Neuronal stem cell (in vitro differentiated cells): Measurements from ENCODE around the gene CCDC102B.

ENCODE experiments used
- DNase-seq: peaks from one replicate; pipeline ENCODE4 v3.0.0-alpha.2; 2013; ENCODE audit warnings: low spot score
- H2AFZ ChIP-seq: one replicate; pipeline ENCODE4 v1.6.1; 2013; ENCODE audit warnings: mild to moderate bottlenecking, low read length, inconsistent platforms
- H2AK5ac ChIP-seq: 2 replicates; pipeline ENCODE4 v1.6.1; 2013; ENCODE audit warnings: low read depth, mild to moderate bottlenecking, inconsistent platforms, low read length, moderate library complexity, mixed read lengths
- H2BK120ac ChIP-seq: 2 replicates; pipeline ENCODE4 v1.6.1; 2013; ENCODE audit warnings: low read depth, mild to moderate bottlenecking, inconsistent platforms, low read length, moderate library complexity, mixed read lengths
- H2BK12ac ChIP-seq: one replicate; pipeline ENCODE4 v1.6.1; 2013; ENCODE audit warnings: low read length, inconsistent platforms
- H2BK15ac ChIP-seq: 2 replicates; pipeline ENCODE4 v1.6.1; 2013; ENCODE audit warnings: mild to moderate bottlenecking, low read length, inconsistent platforms, mixed read lengths
- H2BK5ac ChIP-seq: one replicate; pipeline ENCODE4 v1.6.1; 2013; ENCODE audit warnings: inconsistent platforms, mild to moderate bottlenecking, low read length, moderate library complexity
- H3K14ac ChIP-seq: one replicate; pipeline ENCODE4 v1.6.1; 2013; ENCODE audit warnings: low read length, inconsistent platforms
- H3K18ac ChIP-seq: 2 replicates; pipeline ENCODE4 v1.6.1; 2013; ENCODE audit warnings: low read length, inconsistent platforms
- H3K23ac ChIP-seq: 2 replicates; pipeline ENCODE4 v1.6.1; 2013; ENCODE audit warnings: low read depth, mild to moderate bottlenecking, mixed read lengths, low read length, inconsistent platforms; ENCODE audit not compliant: poor library complexity
- H3K27ac ChIP-seq: replicated peaks from 3 replicates; pipeline ENCODE4 v1.5.1; 2013; ENCODE audit warnings: low read length, inconsistent platforms
- H3K27me3 ChIP-seq, 3 experiments: 2 replicates each; pipeline ENCODE4 v1.6.1; 2013; ENCODE audit warnings: low read length in 3 of 3, mild to moderate bottlenecking in 2 of 3, inconsistent platforms in 1 of 3, low read depth in 1 of 3, mixed read lengths in 1 of 3, moderate library complexity in 1 of 3; ENCODE audit not compliant: control insufficient read depth in 3 of 3, insufficient read depth in 3 of 3
- H3K36me3 ChIP-seq, 2 donors: replicated peaks in 1 of 2; 2 replicates each; pipeline ENCODE4 v1.6.1; 2013; ENCODE audit warnings: low read length in 2 of 2; ENCODE audit not compliant: control insufficient read depth in 2 of 2, insufficient read depth in 2 of 2
- H3K4ac ChIP-seq: 2 replicates; pipeline ENCODE4 v1.6.1; 2013; ENCODE audit warnings: inconsistent platforms, mild to moderate bottlenecking, low read length, moderate library complexity
- H3K4me1 ChIP-seq, 2 donors: 1 replicate in 1 of 2; 2 replicates in 1 of 2; pipeline ENCODE4 v1.6.1; 2013; ENCODE audit warnings: low read length in 2 of 2, low read depth in 1 of 2; ENCODE audit not compliant: control insufficient read depth in 2 of 2, insufficient read depth in 1 of 2
- H3K4me2 ChIP-seq: one replicate; pipeline ENCODE4 v1.6.1; 2013; ENCODE audit warnings: mild to moderate bottlenecking, low read length, inconsistent platforms; ENCODE audit not compliant: insufficient read depth, poor library complexity, severe bottlenecking
- H3K4me3 ChIP-seq, 2 donors: 2 replicates each; pipeline ENCODE4 v1.5.1; 2013; ENCODE audit warnings: low read length in 2 of 2, mild to moderate bottlenecking in 2 of 2, inconsistent platforms in 1 of 2, moderate library complexity in 1 of 2
- H3K79me1 ChIP-seq: one replicate; pipeline ENCODE4 v1.6.1; 2013; ENCODE audit warnings: low read depth, mild to moderate bottlenecking, inconsistent platforms, low read length, moderate library complexity
- H3K9ac ChIP-seq: one replicate; pipeline ENCODE4 v1.6.1; 2013; ENCODE audit warnings: mild to moderate bottlenecking, low read depth, low read length, inconsistent platforms; ENCODE audit not compliant: poor library complexity
- H3K9me3 ChIP-seq, 2 donors: replicated peaks in 1 of 2; 2 replicates each; pipeline versions ENCODE3 to v1.6.1; 2013; ENCODE audit warnings: low read length in 2 of 2, mild to moderate bottlenecking in 2 of 2, inconsistent platforms in 1 of 2, low read depth in 1 of 2, mixed read lengths in 1 of 2, moderate library complexity in 1 of 2; ENCODE audit not compliant: control insufficient read depth in 2 of 2, insufficient read depth in 1 of 2
- H4K8ac ChIP-seq: one replicate; pipeline ENCODE4 v1.6.1; 2013; ENCODE audit warnings: low read depth, mild to moderate bottlenecking, inconsistent platforms, low read length, moderate library complexity
- H4K91ac ChIP-seq: one replicate; pipeline ENCODE4 v1.6.1; 2013; ENCODE audit warnings: low read length, low read depth, mild to moderate bottlenecking, inconsistent platforms; ENCODE audit not compliant: poor library complexity
- WGBS, 2 donors: extraction: QIAGEN DNeasy Blood & Tissue Kit; methylation state at CpG; one replicate each; pipeline ENCODE4 v1.1.7; 2013; ENCODE audit warnings: missing lambda C conversion rate in 2 of 2, mixed read lengths in 1 of 2; ENCODE audit not compliant: insufficient read length in 2 of 2, insufficient replicate concordance in 1 of 2; ENCODE audit errors: extremely low coverage in 2 of 2; 5-methylcytosine and 5-hydroxymethylcytosine counted together

CCDC102B gene

DNA sequence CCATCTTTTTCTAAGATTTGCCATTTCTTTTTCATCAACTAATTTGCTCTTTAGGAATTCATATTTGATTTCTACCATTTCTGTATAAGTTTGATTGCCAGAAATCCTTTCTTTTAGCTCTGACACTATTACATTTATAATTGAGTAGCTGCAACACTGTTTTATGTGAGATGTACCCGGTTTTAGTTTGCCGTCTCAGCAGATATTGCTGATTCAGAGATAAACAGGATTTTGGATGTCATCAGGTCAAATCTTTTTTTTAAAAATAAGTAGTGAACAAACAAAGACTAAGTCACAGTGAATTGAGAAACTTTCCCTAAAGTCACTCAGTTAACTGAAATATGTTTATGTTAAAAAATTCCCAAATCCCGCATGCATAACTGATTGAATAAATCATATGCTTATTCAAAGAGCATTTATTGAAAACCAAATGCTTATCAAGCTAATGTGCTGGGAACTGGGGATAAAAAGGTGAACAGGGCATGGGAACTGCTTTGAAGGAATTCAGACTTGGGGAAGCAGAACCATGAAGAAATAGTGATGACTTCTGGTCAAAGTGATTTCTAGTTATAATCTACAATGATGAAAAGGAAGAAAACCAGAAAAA is 19.5 kb upstream of the CCDC102B start:
- Histone ChIP-seq H2BK5ac (no peak overlapping the region), H2BK15ac (no peak overlapping the region), H3K4ac (no peak overlapping the region), H2AK5ac (no peak overlapping the region), H4K8ac (no peak overlapping the region), H3K23ac (no peak overlapping the region), H2AFZ (no peak overlapping the region), H3K79me1 (no peaks in the 10 kb centered on the region), H3K4me2 (no peak overlapping the region), H4K91ac (no peak overlapping the region), H3K9me3 (no peaks in the 10 kb centered on the region), H2BK12ac (no peak overlapping the region), H3K27ac (no peak overlapping the region), H3K27me3 (no peaks in the 10 kb centered on the region), H3K4me1 (no peaks in the 10 kb centered on the region), H3K9ac (no peak overlapping the region), H3K36me3 (no peaks in the 10 kb centered on the region), H2BK120ac (no peak overlapping the region), H3K4me3 (no peak overlapping the region), H3K18ac (no peak overlapping the region), H3K14ac (no peak overlapping the region)
- DNase-seq = no peak
- WGBS, 2 donors = no CpG with 5 or more reads among the region's 3 CpGs

DNA sequence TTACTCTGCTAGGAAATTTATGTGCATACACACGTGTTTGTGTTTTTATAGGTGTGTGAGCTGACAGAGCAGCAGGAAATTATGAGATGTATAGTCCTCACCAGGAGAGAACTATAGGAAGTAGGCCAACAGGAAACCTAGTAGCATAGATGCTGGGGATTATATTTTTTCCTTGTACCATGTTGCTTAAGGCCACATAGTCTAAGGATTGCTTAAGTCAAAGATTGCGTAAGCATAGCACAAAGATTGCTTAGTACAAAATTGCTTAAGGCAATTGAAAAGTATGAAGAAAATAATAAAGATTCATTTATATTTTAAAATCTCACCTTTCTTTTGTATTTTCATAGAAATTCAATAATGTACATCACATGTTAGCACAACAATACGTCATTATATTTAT is 18.7 kb upstream of the CCDC102B start:
- no peaks in the 10 kb centered on the region for H3K9me3 ChIP-seq
- no peaks in the 10 kb centered on the region for H3K4me1 ChIP-seq
- H3K9ac ChIP-seq = no peak overlapping the region
- H3K4ac ChIP-seq = no peak overlapping the region
- no peak overlapping the region for H2BK5ac ChIP-seq
- no peak overlapping the region for H2AK5ac ChIP-seq
- H4K91ac ChIP-seq = no peak overlapping the region
- no peak overlapping the region for H3K4me2 ChIP-seq
- no peak overlapping the region for H3K14ac ChIP-seq
- H2AFZ ChIP-seq = no peak overlapping the region
- H3K18ac ChIP-seq = no peak overlapping the region
- H3K79me1 ChIP-seq = no peaks in the 10 kb centered on the region
- no peak overlapping the region for H3K4me3 ChIP-seq
- H2BK120ac ChIP-seq = no peak overlapping the region
- H3K36me3 ChIP-seq = no peaks in the 10 kb centered on the region
- no peaks in the 10 kb centered on the region for H3K27me3 ChIP-seq
- H3K27ac ChIP-seq = no peak overlapping the region
- no peak overlapping the region for H2BK12ac ChIP-seq
- H2BK15ac ChIP-seq = no peak overlapping the region
- no peak for DNase-seq
- H4K8ac ChIP-seq = no peak overlapping the region
- no peak overlapping the region for H3K23ac ChIP-seq
- WGBS, 2 donors = no CpG with 5 or more reads among the region's 3 CpGs

DNA sequence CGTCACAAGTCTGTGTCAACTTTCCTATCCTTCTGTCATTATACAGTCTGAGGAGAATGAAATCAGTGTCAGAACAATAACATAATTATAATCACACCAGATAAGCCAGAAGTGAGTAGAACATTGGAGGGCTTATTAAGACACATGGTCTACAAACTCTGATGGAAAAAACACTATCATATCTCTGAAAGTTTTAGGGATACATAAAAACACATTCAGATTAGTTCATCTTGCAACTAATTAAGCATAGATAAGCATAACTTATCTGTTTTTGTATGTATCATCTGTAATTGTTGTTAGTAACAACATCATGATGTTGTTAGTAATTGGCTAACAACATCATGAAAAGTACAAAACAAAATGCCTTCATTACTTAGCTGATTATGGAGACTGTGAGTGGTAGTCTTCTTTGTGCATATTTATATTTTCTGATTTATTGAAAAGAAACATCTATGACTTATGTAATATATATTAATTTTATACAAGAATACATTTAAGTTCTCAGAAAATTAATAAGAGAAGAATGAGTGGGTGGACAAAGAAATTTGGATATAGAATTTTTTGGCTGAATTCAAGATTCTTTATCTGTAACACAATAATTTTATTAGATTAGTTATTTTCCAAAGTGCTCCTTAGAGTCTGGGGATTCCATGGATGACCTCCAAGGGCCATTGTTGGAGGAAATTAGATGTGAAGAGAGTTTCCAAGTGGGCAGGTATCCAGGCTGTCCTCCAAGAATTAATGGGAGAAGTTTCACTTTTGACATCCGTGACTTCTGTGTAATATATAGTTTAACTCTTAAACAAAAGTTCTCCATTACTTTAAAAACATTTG is 16.9 kb upstream of the CCDC102B start:
- Histone ChIP-seq H3K4me2 (no peak overlapping the region), H3K4me1 (no peaks in the 10 kb centered on the region), H3K9ac (no peak overlapping the region), H3K27ac (no peak overlapping the region), H2BK120ac (no peak overlapping the region), H2BK5ac (no peak overlapping the region), H3K79me1 (no peaks in the 10 kb centered on the region), H4K8ac (no peak overlapping the region), H3K36me3 (no peaks in the 10 kb centered on the region), H2AFZ (no peak overlapping the region), H3K23ac (no peak overlapping the region), H3K9me3 (no peaks in the 10 kb centered on the region), H2AK5ac (no peak overlapping the region), H2BK15ac (no peak overlapping the region), H2BK12ac (no peak overlapping the region), H3K4me3 (no peak overlapping the region), H3K18ac (no peak overlapping the region), H3K27me3 (no peaks in the 10 kb centered on the region), H4K91ac (no peak overlapping the region), H3K14ac (no peak overlapping the region), H3K4ac (no peak overlapping the region)
- no CpG with 5 or more reads among the region's 2 CpGs for WGBS, 2 donors
- no peak for DNase-seq

DNA sequence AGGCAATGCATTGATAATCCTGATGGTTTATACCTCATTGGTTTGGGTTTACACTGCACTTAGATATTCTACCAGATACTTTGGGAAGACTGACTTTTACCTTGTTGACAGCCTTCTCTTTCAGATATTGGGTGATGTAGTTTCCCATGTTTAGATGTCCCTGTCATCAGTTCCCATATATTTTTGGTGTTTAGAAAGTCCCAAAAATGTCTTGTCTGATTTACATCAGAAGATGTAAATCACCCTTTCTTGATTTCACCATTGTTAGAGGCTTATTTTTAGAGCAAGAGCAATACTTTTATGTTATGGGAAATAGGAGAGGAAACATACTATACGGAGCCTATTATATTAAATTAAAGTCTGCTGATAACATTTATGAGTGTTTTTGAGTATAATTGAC is 14.4 kb upstream of the CCDC102B start:
- Histone ChIP-seq H2AFZ (no peak overlapping the region), H3K36me3 (no peaks in the 10 kb centered on the region), H4K91ac (no peak overlapping the region), H3K4me3 (no peak overlapping the region), H3K4me1 (no peaks in the 10 kb centered on the region), H3K27me3 (no peaks in the 10 kb centered on the region), H3K4ac (no peak overlapping the region), H3K18ac (no peak overlapping the region), H2BK5ac (no peak overlapping the region), H3K79me1 (no peaks in the 10 kb centered on the region), H3K9me3 (no peaks in the 10 kb centered on the region), H3K23ac (no peak overlapping the region), H3K27ac (no peak overlapping the region), H2BK15ac (no peak overlapping the region), H3K14ac (no peak overlapping the region), H4K8ac (no peak overlapping the region), H2BK120ac (no peak overlapping the region), H2BK12ac (no peak overlapping the region), H3K4me2 (no peak overlapping the region), H2AK5ac (no peak overlapping the region), H3K9ac (no peak overlapping the region)
- WGBS, 2 donors = no CpG with 5 or more reads among the region's 1 CpG
- DNase-seq = no peak
